Measurements from ENCODE around the gene SMIM28.
"Not testable (repeated sequence)": the region's sequence is repeated elsewhere in the genome, so short reads cannot be mapped to it uniquely, and the experiment has no call there.

SMIM28 gene

DNA sequence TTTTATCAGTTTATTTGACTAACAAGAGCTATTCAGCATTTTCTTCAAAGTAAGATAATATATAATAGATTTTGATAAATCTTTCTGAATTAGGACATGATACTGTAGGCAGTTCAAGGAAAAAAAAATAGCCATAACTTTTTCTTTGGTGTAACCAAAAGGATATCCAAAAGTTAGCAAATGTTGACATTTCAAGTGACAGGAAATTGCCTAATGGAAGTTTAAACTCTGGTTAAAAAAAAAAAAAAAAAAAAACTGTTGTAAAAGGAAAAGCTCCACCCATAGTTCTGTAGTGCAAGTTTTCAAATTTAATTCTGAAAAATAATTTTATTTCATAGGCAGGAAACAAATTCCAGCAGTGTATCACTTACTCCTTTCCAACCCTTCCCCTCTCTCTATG, 45.2 kb downstream of the SMIM28 start:
- no peak for DNase-seq (ENCODE audit: extremely low spot score)
- ChIA-PET CTCF (interaction anchor here (1.1 to 1.3 kb wide), 3 partner anchors 13 to 86 kb away, joined by 3 to 5 read pairs (median 3); partner anchors contain the start of gene HEBP2), POLR2A (interaction anchor here (0.7 kb wide), 1 partner anchor 165 kb away, joined by 9 read pairs; no protein-coding TSS in a partner anchor)
- TF ChIP-seq, protein P1, sequence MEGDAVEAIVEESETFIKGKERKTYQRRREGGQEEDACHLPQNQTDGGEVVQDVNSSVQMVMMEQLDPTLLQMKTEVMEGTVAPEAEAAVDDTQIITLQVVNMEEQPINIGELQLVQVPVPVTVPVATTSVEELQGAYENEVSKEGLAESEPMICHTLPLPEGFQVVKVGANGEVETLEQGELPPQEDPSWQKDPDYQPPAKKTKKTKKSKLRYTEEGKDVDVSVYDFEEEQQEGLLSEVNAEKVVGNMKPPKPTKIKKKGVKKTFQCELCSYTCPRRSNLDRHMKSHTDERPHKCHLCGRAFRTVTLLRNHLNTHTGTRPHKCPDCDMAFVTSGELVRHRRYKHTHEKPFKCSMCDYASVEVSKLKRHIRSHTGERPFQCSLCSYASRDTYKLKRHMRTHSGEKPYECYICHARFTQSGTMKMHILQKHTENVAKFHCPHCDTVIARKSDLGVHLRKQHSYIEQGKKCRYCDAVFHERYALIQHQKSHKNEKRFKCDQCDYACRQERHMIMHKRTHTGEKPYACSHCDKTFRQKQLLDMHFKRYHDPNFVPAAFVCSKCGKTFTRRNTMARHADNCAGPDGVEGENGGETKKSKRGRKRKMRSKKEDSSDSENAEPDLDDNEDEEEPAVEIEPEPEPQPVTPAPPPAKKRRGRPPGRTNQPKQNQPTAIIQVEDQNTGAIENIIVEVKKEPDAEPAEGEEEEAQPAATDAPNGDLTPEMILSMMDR (IDR thresholded peaks at IDR 0.05; ENCODE audit: control extremely low read depth, extremely low read depth, low read depth, missing control alignments), result no peak

DNA sequence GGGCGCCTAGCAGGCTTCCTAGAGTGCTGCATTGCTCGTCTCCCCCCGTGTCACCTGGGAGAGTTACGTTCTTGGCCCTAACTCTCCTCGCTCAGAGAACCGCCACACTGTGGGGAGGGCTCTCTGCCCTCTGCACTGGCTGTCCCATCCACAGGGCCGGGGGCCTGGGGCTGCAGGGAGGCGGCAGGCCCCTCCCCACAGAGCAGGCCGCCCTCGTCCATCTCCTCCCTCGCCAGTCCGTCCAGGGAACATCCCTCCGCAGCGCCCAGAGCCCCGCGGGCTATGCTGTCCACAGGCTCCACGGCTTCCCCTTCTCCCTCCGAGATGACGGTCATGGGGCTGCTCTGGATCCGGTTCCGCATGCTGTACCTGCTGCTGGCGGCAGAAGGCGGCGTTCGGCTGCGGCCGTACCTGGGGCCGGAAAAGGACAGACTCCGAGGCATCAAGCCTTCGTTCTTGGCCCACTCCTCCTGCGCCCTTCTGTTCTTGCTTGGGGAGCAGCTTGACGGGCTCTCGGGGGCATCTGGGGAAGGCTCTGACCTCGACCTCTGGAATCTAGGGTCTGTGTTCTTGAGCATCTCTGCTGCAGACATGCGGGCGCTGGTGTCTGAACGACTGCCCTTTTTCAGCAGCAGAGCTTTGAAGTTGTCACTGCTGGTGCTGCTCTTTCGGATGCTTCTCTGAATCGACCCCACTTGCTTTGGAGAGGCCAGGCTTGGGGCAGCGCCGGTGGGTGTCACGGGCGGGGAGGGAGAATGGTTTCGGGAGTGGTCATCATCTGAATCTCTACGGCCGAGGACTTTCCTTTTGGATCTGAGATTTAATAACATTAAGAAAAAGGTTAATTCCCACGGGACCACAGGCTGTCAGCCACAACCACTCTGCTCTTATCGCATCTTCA, 46.5 kb downstream of the SMIM28 start:
- ChIA-PET CTCF (interaction anchor here (1.2 to 7.6 kb wide), 3 partner anchors 12 to 97 kb away, joined by 3 to 93 read pairs (median 4); no protein-coding TSS in a partner anchor), POLR2A (no interaction called here)
- TF ChIP-seq, protein P1 (IDR thresholded peaks at IDR 0.05; ENCODE audit: control extremely low read depth, extremely low read depth, low read depth, missing control alignments), result no peak
- DNase-seq (ENCODE audit: extremely low spot score), result no peak

DNA sequence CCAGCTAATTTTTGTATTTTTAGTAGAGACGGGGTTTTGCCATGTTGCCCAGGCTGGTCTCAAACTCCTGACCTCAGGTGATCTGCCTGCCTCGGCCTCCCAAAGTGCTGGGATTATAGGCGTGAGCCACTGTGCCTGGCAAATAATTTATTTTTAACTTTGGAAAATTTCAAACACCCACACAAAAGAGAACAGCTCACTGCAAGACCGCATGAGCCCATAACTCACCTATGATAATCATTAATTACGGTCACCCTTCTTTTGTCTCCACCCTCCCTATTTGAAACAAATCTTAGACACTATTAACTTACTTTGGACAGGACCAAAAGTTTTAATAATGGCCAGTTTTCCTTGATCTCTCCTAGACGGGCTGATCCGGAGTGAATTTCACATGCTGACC, 47.6 kb downstream of the SMIM28 start:
- CTCF ChIA-PET, result interaction anchor here (1.0 to 7.6 kb wide), 6 partner anchors 21 to 164 kb away, joined by 3 to 93 read pairs (median 4); partner anchors contain the start of gene HEBP2
- DNase-seq (ENCODE audit: extremely low spot score); POLR2A ChIA-PET: not testable (repeated sequence)

DNA sequence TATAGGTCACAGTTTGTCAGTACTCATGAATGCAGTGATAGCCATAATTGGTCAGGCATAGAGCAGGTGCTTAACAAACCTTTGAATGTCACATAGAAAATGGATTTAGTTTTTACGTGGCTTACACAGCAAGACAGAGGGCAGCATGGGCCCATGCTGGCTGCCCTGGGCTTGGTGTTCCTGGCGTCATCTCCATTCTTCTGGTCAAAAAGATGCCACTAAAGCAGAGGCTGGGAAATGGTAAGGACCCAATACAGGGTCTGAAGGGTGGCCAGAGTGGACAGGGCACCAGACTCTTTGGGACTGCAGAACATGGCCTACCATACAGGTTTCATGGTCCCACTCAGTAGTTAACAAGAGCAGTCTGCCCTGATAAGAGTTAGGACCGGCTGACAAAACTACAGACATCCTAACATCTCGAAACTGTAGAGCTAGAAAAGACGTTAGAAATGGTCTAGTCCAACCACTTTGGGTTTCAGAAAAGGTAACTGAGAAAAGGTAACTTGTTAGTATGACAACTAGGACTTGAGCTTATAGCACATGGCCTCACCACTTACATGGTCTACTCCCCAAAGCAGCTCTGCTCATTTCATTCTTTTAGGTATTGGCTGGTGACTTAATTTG, 48.9 kb downstream of the SMIM28 start:
- ChIA-PET POLR2A (no interaction called here), CTCF (interaction anchor here (0.7 to 7.6 kb wide), 12 partner anchors 9 to 311 kb away, joined by 3 to 93 read pairs (median 4); partner anchors contain the start of gene HEBP2)
- no peak for DNase-seq (ENCODE audit: extremely low spot score)
- TF ChIP-seq, protein P1 (IDR thresholded peaks at IDR 0.05; ENCODE audit: control extremely low read depth, extremely low read depth, low read depth, missing control alignments), result no peak

DNA sequence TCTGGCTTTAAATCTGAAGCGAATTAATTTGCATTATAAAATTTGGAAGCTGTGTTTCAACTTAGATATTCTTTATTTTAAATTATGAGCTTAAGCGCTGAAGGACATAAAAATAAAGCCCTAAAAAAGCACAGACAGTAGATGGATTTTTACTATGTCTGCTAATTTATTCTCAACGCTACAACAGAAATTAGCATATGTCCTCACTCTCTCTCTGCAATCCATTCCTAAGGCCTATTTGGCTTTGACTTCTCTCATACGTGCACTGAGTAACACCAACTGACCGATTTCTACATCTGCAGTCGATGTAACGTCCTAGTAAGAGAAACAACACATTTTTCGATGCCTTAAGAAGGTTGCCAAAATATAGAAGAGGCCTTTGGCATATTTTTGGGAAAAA, 50.0 kb downstream of the SMIM28 start:
- TF ChIP-seq, protein P1 (IDR thresholded peaks at IDR 0.05; ENCODE audit: control extremely low read depth, extremely low read depth, low read depth, missing control alignments), result no peak
- CTCF ChIA-PET, result interaction anchor here (0.6 to 7.6 kb wide), 13 partner anchors 9 to 312 kb away, joined by 3 to 93 read pairs (median 5); no protein-coding TSS in a partner anchor
- POLR2A ChIA-PET, result no interaction called here
- DNase-seq (ENCODE audit: extremely low spot score), result no peak

DNA sequence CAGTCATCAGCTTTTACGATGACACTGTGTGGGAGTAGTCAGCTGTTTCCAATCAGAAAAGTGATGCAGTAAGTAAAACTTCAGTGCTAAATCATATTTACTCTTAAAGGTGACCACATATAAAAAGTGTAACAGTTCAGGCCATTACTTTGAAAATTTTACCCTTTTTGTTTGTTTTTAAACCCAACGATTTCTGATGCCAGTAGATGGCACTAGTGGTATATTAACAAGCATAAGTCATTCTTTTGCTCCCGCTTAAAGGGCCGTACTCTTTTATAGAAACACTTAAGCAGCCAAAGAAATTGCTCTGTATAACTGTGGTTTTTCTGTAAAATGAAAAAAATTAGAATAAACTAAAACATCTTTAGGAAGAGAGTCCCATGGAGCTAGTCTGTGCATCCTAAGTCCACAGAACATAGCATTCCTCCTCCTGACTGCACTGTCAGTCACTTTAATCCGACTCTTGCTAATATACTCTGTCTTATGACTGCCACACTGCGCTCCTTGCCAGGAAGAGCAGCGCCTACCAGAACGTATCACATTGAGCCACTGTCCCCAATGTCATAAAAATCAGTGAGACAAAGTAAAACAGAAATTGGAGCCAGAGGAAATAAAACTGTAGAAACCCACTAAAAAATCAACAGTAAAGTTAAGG, 51.4 kb downstream of the SMIM28 start:
- DNase-seq (ENCODE audit: extremely low spot score), result peak; percentile 56
- POLR2A ChIA-PET, result no interaction called here
- CTCF ChIA-PET, result interaction anchor here (0.7 to 7.6 kb wide), 20 partner anchors 11 to 314 kb away, joined by 3 to 93 read pairs (median 6); partner anchors contain the start of gene HEBP2
- TF ChIP-seq, protein P1 (IDR thresholded peaks at IDR 0.05; ENCODE audit: control extremely low read depth, extremely low read depth, low read depth, missing control alignments), result peak; percentile 37

Data from GM10248 (cell line).